Camera-type eye (tissue), 1 donor: ENCODE data around the gene RPL12. TPM values are rescaled to one million over a fixed set of nuclear protein-coding genes. Genes with fewer than 3 reads are reported as not detected.

Experiments used
- total RNA-seq: library from RNA; depleted of rRNA; stranded (reverse); fragments of >200 nt; gene quantifications from one replicate; pipeline ENCODE4 v1.2.3, GENCODE V29; 2014

The RPL12 gene
- total RNA-seq: 932 TPM

DNA sequence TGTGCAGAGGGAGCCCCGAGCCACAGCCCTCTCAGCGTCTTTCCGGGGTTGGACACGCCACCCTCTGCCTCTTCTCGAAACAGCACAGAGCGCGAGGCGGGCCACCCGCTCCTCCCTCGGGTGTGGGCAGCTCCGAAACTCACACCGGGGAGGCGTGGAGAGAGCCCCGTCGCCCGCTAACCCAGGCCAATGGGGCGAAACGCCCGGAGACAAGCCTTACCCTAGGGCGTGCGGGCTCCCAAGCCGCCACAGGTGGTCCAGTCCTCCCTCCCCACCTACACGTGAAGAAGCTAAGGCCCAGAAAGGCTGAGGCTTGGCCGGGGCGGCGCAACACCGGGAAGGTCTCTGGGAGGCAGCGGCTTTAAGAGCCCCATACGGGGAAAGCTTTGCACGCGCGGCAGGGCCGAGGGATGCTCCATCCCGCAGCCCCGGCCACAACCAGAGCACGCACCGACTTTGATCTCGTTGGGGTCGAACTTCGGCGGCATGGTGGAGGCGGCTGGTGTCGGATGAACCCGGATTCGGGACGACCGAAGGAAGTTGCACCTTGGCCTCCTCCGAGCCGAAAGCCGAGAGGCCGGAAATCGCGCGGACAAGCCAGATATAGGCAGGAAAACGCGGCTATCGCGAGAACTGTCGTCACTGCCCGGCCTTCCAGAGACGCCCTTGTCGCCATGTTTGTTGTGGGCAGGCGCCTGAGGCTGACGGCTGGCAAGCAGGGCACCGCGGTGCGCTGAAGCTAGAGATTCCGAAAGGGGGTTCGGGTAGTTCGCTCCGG, at the start of gene RPL12, which contains the start of gene LRSAM1:
Gene RPL12 (minus strand): TSS at position 577 of the 778 bp plus-strand sequence. CDS start 89 bp downstream, at position 488.
Gene LRSAM1 (plus strand): TSS at position 681 of the 778 bp plus-strand sequence. CDS start 3,018 bp downstream, outside the sequence.

DNA sequence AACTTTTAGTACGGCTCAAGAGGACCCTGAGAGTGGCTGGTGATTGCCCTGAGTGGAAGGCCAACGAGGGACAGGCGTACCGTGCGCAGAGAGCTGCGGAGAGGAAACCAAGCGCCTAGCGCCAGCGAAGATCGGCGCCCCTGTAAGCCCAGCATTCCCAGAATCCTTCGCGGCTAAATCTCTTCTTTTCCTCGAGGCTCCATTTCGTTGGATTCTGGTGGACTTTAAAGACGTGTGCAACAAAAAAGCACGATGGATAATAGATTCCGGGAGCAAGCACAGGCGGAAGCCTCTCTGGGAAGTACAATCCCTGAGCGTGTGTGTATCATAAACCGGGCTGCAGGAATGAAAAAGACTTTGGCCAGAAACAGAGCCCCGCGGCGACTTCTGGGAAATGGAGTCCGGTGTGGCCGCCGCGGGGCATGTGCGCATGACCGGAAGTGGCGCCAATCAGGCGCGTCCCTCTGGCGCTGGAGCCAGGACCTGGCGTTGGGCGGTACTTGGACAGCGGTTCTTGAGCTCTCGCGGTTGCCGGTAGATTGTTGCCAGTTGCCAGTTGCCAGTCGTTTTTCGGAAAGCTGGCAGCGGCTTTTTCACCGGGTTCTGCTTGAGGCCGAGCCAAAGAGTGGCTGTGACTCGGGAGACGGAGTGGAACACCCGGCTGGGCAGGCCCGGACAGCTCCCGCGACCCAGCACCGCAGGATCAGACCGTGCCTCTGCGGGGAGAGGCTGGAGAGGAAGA, 27.1 kb downstream of the RPL12 start, which contains the start of gene ZNF79:
Gene ZNF79 (plus strand): TSS at position 449 of the 742 bp plus-strand sequence. CDS start 406 bp downstream, outside the sequence.

Other genes starting within 250 kb of the RPL12 start
- gene GARNL3, start 186.6 kb downstream of the RPL12 start, total RNA-seq: 48.6 TPM
- 15.2 TPM for gene SLC2A8, start 54.2 kb downstream of the RPL12 start, total RNA-seq
- 19.1 TPM for gene ZNF79, start 27.0 kb downstream of the RPL12 start, total RNA-seq
- 24.4 TPM for gene LRSAM1, start 104 bp upstream of the RPL12 start, total RNA-seq
- 237 TPM for gene STXBP1, start 160.9 kb upstream of the RPL12 start, total RNA-seq